Testis (tissue), 3 donors: Measurements from ENCODE around the gene TMEM63B. TPM values are rescaled to one million over a fixed set of nuclear protein-coding genes. Genes with fewer than 3 reads are reported as not detected.

Experiments used
- DNase-seq: peaks from one replicate; pipeline ENCODE4 v3.0.0-alpha.2; 2019
- H3K27ac ChIP-seq, 2 donors: fragments of 200-600 bp; sonication (generic); one replicate each; pipeline ENCODE4 v1.5.1; 2019
- H3K27me3 ChIP-seq: fragments of 200-600 bp; sonication (generic); one replicate; pipeline ENCODE4 v1.5.1; 2019
- H3K36me3 ChIP-seq: fragments of 200-600 bp; sonication (generic); one replicate; pipeline ENCODE4 v1.5.1; 2017; ENCODE audit warnings: low read depth; ENCODE audit errors: missing control alignments
- H3K4me1 ChIP-seq: fragments of 200-600 bp; sonication (generic); one replicate; pipeline ENCODE4 v1.5.1; 2019
- H3K4me3 ChIP-seq, 2 donors: fragments of 200-600 bp; sonication (generic); one replicate each; pipeline ENCODE4 v1.5.1; 2017 to 2019
- H3K9me3 ChIP-seq: fragments of 200-600 bp; sonication (generic); one replicate; pipeline ENCODE4 v1.5.1; 2017
- POLR2A ChIP-seq: fragments of 450-650 bp; IDR thresholded peaks from one replicate; pipeline ENCODE4 v1.6.1; 2017; ENCODE audit warnings: antibody characterized with exemption, mild to moderate bottlenecking, moderate library complexity
- WGBS, 2 donors: methylation state at CpG; one replicate each; pipeline ENCODE4 v1.1.5; 2018; 5-methylcytosine and 5-hydroxymethylcytosine counted together
- intact Hi-C: fragments of 100-400 bp; cut with DNase I; formaldehyde crosslinking; loops from one replicate; pipeline ENCODE4 v1.15.1; 2023; ENCODE audit warnings: low total_unique reads
- polyA plus RNA-seq: library from polyadenylated mRNA; stranded (reverse); fragments of 350-450 nt; fragmentation: Illumina TruSeq; extraction: RNeasy Lipid Tissue Mini Kit (QIAGEN cat#74804); gene quantifications from one replicate; pipeline ENCODE4 v1.2.3, GENCODE V29; 2014; ENCODE audit warnings: low read depth, low replicate concordance; ENCODE audit not compliant: insufficient read depth
- total RNA-seq, 2 donors: library from RNA; depleted of rRNA; stranded (reverse); fragments of >200 nt; gene quantifications; one replicate each; pipeline ENCODE4 v1.2.3, GENCODE V29; 2016
- TF ChIP-seq, protein P1 (sequence below), 3 experiments: fragments of 450-650 bp in 2 of 3; fragments of 200-600 bp in 1 of 3; sonication (generic) in 1 of 3; IDR thresholded peaks; one replicate each; pipeline ENCODE4 v1.5.1; 2016 to 2019; ENCODE audit warnings: antibody characterized with exemption in 3 of 3, mild to moderate bottlenecking in 2 of 3, moderate library complexity in 1 of 3

Gene TMEM63B
- total and polyA plus RNA-seq, 3 donors from 2014 or later: 79.0 to 170 (median 139) TPM

GRCh38 chr6:44120692-44121443, 6.5 kb upstream of the TMEM63B start:
- Histone ChIP-seq H3K36me3 (no peaks in the 10 kb centered on the region), H3K4me1 (peaks cover 29% of the 10 kb centered on the region), H3K27me3 (no peaks in the 10 kb centered on the region), H3K4me3 (no peak overlapping the region), H3K27ac (no peak overlapping the region), H3K9me3 (no peaks in the 10 kb centered on the region)
- no peak for DNase-seq
- intact Hi-C loops: no loop called here
- 68 to 83% methylated on average over 4 of the region's 4 CpGs for WGBS, 2 donors
- TF ChIP-seq POLR2A: no peak
- TF ChIP-seq, protein P1, sequence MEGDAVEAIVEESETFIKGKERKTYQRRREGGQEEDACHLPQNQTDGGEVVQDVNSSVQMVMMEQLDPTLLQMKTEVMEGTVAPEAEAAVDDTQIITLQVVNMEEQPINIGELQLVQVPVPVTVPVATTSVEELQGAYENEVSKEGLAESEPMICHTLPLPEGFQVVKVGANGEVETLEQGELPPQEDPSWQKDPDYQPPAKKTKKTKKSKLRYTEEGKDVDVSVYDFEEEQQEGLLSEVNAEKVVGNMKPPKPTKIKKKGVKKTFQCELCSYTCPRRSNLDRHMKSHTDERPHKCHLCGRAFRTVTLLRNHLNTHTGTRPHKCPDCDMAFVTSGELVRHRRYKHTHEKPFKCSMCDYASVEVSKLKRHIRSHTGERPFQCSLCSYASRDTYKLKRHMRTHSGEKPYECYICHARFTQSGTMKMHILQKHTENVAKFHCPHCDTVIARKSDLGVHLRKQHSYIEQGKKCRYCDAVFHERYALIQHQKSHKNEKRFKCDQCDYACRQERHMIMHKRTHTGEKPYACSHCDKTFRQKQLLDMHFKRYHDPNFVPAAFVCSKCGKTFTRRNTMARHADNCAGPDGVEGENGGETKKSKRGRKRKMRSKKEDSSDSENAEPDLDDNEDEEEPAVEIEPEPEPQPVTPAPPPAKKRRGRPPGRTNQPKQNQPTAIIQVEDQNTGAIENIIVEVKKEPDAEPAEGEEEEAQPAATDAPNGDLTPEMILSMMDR (IDR thresholded peaks at IDR 0.05): no peak

DNA sequence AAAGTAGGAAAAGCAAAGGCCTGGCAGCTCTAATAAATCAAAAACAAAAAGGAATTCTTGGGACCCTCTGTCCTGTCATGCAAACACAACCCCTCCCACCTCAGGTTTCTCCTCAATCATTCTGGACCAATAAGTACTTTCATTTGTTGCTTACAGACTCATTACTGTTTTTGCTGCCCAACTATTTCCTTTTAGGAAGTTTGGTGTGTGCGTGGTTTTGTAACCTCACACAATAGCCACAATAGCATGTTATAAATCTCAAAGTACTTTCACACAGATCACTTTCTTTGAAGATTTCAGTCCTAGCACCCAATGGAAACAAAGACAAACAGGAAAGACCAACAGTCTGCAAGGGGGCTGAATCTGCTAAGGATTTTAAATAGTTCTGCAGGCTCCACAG, 4.6 kb upstream of the TMEM63B start:
- DNase-seq: no peak
- Histone ChIP-seq H3K4me1 (peaks cover 30% of the 10 kb centered on the region), H3K27ac (peak overlapping the region in 1 of 2 donors; percentile 41), H3K4me3 (no peak overlapping the region), H3K9me3 (no peaks in the 10 kb centered on the region), H3K36me3 (no peaks in the 10 kb centered on the region), H3K27me3 (no peaks in the 10 kb centered on the region)
- intact Hi-C loops: no loop called here
- TF ChIP-seq, protein P1 (IDR thresholded peaks at IDR 0.05): no peak
- no peak for TF ChIP-seq POLR2A
- 39 to 62% methylated on average over 1 of the region's 1 CpG for WGBS, 2 donors

- H3K27ac ChIP-seq: no peak overlapping the region
- intact Hi-C loops: no loop called here
- no peaks in the 10 kb centered on the region for H3K27me3 ChIP-seq
- 93 to 97% methylated on average over 2 of the region's 2 CpGs for WGBS, 2 donors
- H3K4me3 ChIP-seq: no peak overlapping the region
- no peaks in the 10 kb centered on the region for H3K36me3 ChIP-seq
- DNase-seq: no peak
- TF ChIP-seq, protein P1 (IDR thresholded peaks at IDR 0.05): no peak
- TF ChIP-seq POLR2A: no peak
- peaks cover 34% of the 10 kb centered on the region for H3K4me1 ChIP-seq
- no peaks in the 10 kb centered on the region for H3K9me3 ChIP-seq
Observed at GRCh38 chr6:44123544-44123943, 3.8 kb upstream of the TMEM63B start.

GRCh38 chr6:44126320-44127149, 819 bp upstream of the TMEM63B start:
- no peaks in the 10 kb centered on the region for H3K9me3 ChIP-seq
- no peaks in the 10 kb centered on the region for H3K36me3 ChIP-seq
- TF ChIP-seq POLR2A: no peak
- TF ChIP-seq, protein P1 (IDR thresholded peaks at IDR 0.05): no peak
- peak overlapping the region; percentile 83 to 88 for H3K27ac ChIP-seq
- peak; percentile 59 for DNase-seq
- 2 to 3% methylated on average over 21 of the region's 31 CpGs for WGBS, 2 donors
- H3K4me3 ChIP-seq: peak overlapping the region; percentile 86 to 89
- intact Hi-C loops: no loop called here
- peaks cover 38% of the 10 kb centered on the region for H3K4me1 ChIP-seq
- H3K27me3 ChIP-seq: no peaks in the 10 kb centered on the region
